Panc1 (cell line): Measurements from ENCODE around the gene SLC37A4. TPM values are rescaled to one million over a fixed set of nuclear protein-coding genes. Genes with fewer than 3 reads are reported as not detected.
"Not testable (repeated sequence)": the region's sequence is repeated elsewhere in the genome, so short reads cannot be mapped to it uniquely, and the experiment has no call there.

Experiments used
- ATAC-seq: fragments of 200-7000 bp; cut with Tn5 transposase; 2 replicates; pipeline ENCODE4 v1.9.1; 2020; ENCODE audit warnings: mild to moderate bottlenecking, moderate library complexity
- BruUV-seq: library from RNA; stranded (reverse); fragments of 400-500 nt; replicated peaks from 2 replicates; lab custom pipeline; 2021; lab: Mats Ljungman, UMichigan
- CTCF ChIA-PET: fragments of 300-600 bp; sonication (Branson Sonifier 250); formaldehyde crosslinking; loops from one replicate; lab custom pipeline; 2022; ENCODE audit warnings: antibody characterized with exemption; lab: Charles Lee
- POLR2A ChIA-PET: fragments of 300-600 bp; sonication (Branson Sonifier 250); formaldehyde crosslinking; loops from one replicate; lab custom pipeline; 2022; ENCODE audit warnings: antibody characterized with exemption; lab: Charles Lee
- DNase-seq: peaks from one replicate; pipeline ENCODE4 v3.0.0-alpha.2; 2010; ENCODE audit warnings: low read depth, low spot score
- H3K27ac ChIP-seq: 2 replicates; pipeline ENCODE4 v1.5.1; 2011; ENCODE audit warnings: mild to moderate bottlenecking, low read length, inconsistent platforms
- H3K27me3 ChIP-seq: fragments of 200-500 bp; sonication (Bioruptor generic); 2 replicates; pipeline ENCODE4 v1.6.0; 2014; ENCODE audit warnings: low read length, inconsistent platforms; ENCODE audit not compliant: control insufficient read depth, insufficient read depth
- H3K36me3 ChIP-seq: fragments of 200-500 bp; sonication (Bioruptor generic); 2 replicates; pipeline ENCODE4 v1.5.1; 2014; ENCODE audit warnings: inconsistent platforms, mild to moderate bottlenecking, low read length, moderate library complexity; ENCODE audit not compliant: control insufficient read depth, insufficient read depth
- H3K4me1 ChIP-seq: 2 replicates; pipeline ENCODE4 v1.5.1; 2011; ENCODE audit warnings: inconsistent platforms, mild to moderate bottlenecking, low read length, moderate library complexity; ENCODE audit not compliant: control insufficient read depth, insufficient read depth
- H3K4me3 ChIP-seq, 2 experiments: 2 replicates each; pipeline ENCODE4 v1.5.1; 2011 to 2012; ENCODE audit warnings: low read depth in 2 of 2, low read length in 2 of 2, mild to moderate bottlenecking in 2 of 2, inconsistent platforms in 1 of 2, moderate library complexity in 1 of 2
- H3K9me3 ChIP-seq: fragments of 200-500 bp; sonication (Bioruptor generic); 2 replicates; pipeline ENCODE4 v1.5.1; 2014; ENCODE audit warnings: low read depth, mild to moderate bottlenecking, inconsistent platforms, low read length, moderate library complexity; ENCODE audit not compliant: control insufficient read depth, insufficient read depth
- POLR2AphosphoS5 ChIP-seq: IDR thresholded peaks from 2 replicates; pipeline ENCODE4 v1.6.1; 2012; ENCODE audit warnings: mild to moderate bottlenecking, low read depth, low read length, moderate library complexity
- SIN3A ChIP-seq: IDR thresholded peaks from 2 replicates; pipeline ENCODE4 v1.6.1; 2012; ENCODE audit warnings: low read depth, mild to moderate bottlenecking, low read length, moderate library complexity, borderline replicate concordance; ENCODE audit not compliant: insufficient read depth
- TCF7L2 ChIP-seq: IDR thresholded peaks from 2 replicates; pipeline ENCODE4 v1.6.1; 2011; ENCODE audit warnings: mild to moderate bottlenecking, low read depth, low read length, inconsistent platforms
- in situ Hi-C: cut with HindIII; loops from 2 replicates; pipeline ENCODE4 v1.10.0; 2016; ENCODE audit warnings: low sequenced_read_pairs, low pct_unique_long_range_greater_than_20kb
- intact Hi-C: fragments of 100-400 bp; cut with micrococcal nuclease; formaldehyde crosslinking; loops from one replicate; pipeline ENCODE4 v1.10.0; 2022; ENCODE audit not compliant: unreplicated experiment
- total RNA-seq: library from RNA; stranded (reverse); gene quantifications from one replicate; pipeline ENCODE4 v1.2.1, GENCODE V29; 2021; ENCODE audit not compliant: unreplicated experiment
- TF ChIP-seq, protein P1 (sequence below): fragments of 450-650 bp; IDR thresholded peaks from 2 replicates; pipeline ENCODE4 v1.5.1; 2017; ENCODE audit warnings: mild to moderate bottlenecking
- TF ChIP-seq, protein P2 (sequence below), 2 experiments: IDR thresholded peaks; 2 replicates each; pipeline ENCODE4 v1.6.1; 2011 to 2012; ENCODE audit warnings: low read depth in 2 of 2, control low read depth in 1 of 2, low read length in 1 of 2, mild to moderate bottlenecking in 1 of 2, moderate library complexity in 1 of 2; ENCODE audit not compliant: insufficient read depth in 1 of 2

Gene SLC37A4
- total RNA-seq, 1 experiment from 2014 or later, result 33.2 TPM

DNA sequence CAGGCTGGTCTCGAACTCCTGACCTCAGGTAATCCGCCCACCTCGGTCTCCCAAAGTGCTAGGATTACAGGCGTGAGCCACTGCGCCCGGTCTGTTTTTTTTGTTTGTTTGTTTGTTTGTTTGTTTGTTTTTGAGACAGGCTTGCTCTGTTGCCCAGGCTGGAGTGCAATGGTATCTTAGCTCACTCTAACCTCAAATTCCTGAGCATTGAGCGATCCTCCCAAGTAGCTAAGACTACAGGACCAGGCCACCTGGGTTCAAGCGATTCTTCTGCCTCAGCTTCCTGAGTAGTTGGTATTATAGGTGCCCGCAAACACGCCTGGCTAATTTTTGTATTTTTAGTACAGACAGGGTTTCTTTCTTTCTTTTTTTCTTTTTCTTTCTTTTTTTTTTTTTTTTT lies 2.7 kb upstream of the SLC37A4 start:
- BruUV-seq, H3K4me3 ChIP-seq, ATAC-seq, H3K36me3 ChIP-seq, H3K9me3 ChIP-seq, H3K27ac ChIP-seq, intact Hi-C loops, in situ Hi-C loops, H3K27me3 ChIP-seq: not testable (repeated sequence)
- ChIA-PET CTCF (interaction anchor here (0.6 to 0.8 kb wide), 7 partner anchors 23 to 1248 kb away, joined by 3 to 9 read pairs (median 5); no protein-coding TSS in a partner anchor), POLR2A (interaction anchor here (0.6 to 0.7 kb wide), 5 partner anchors 12 to 610 kb away, joined by 3 to 10 read pairs (median 8); no protein-coding TSS in a partner anchor)
- peaks cover 13% of the 10 kb centered on the region for H3K4me1 ChIP-seq
- DNase-seq, result peak; percentile 56

DNA sequence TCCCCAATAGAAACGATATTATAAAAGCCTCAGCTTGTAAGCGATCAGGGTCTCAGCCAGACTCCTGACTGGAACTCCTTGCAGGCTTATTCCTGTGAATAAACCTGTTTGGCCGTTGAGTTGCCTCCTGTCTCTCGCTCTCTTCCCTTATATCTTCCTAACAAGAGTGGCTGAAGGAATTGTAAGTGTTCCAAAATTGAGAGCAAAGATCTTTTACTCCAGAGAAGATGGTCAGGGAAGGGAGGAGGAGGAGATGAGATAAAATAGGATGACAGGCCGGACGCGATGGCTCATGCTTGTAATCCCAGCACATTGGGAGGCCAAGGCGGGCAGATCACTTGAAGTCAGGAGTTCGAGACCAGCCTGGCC lies 1.2 kb upstream of the SLC37A4 start:
- no peaks in the 10 kb centered on the region for H3K27me3 ChIP-seq
- H3K27ac ChIP-seq, result peak overlapping the region; percentile 14; the same call in 1 of the 2 replicates
- DNase-seq (no peak), ATAC-seq (no peak)
- no peak overlapping the region for H3K4me3 ChIP-seq
- CTCF ChIA-PET, result interaction anchor here (0.5 kb wide), 1 partner anchor 307 kb away, joined by 6 read pairs; no protein-coding TSS in a partner anchor
- in situ Hi-C loops (no loop called here), intact Hi-C loops (no loop called here)
- BruUV-seq, result no TSS peak
- TF ChIP-seq POLR2AphosphoS5, result no peak
- TF ChIP-seq TCF7L2, result no peak
- no peak for TF ChIP-seq SIN3A
- TF ChIP-seq, protein P1, sequence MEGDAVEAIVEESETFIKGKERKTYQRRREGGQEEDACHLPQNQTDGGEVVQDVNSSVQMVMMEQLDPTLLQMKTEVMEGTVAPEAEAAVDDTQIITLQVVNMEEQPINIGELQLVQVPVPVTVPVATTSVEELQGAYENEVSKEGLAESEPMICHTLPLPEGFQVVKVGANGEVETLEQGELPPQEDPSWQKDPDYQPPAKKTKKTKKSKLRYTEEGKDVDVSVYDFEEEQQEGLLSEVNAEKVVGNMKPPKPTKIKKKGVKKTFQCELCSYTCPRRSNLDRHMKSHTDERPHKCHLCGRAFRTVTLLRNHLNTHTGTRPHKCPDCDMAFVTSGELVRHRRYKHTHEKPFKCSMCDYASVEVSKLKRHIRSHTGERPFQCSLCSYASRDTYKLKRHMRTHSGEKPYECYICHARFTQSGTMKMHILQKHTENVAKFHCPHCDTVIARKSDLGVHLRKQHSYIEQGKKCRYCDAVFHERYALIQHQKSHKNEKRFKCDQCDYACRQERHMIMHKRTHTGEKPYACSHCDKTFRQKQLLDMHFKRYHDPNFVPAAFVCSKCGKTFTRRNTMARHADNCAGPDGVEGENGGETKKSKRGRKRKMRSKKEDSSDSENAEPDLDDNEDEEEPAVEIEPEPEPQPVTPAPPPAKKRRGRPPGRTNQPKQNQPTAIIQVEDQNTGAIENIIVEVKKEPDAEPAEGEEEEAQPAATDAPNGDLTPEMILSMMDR, result no peak
- no peaks in the 10 kb centered on the region; the same call in 1 of the 2 replicates for H3K36me3 ChIP-seq
- H3K9me3 ChIP-seq, result no peaks in the 10 kb centered on the region
- peaks cover 13% of the 10 kb centered on the region for H3K4me1 ChIP-seq
- POLR2A ChIA-PET, result interaction anchor here (0.5 kb wide), 1 partner anchor 15 kb away, joined by 5 read pairs; no protein-coding TSS in a partner anchor

DNA sequence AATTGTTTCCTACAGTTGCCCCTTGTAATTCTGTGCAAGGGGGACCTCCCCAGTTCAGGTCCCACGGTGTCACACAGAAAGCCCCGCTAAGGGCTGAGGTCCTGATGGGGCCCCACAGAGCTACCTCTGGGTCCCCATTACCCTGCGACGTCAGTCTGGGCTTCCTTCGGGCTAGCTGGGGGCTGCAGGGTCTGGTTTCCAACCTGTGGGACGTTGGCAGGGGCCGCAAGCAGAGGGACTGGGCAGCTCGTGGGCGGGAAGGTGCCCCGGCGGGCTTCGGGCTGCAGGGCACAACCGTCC lies 698 bp downstream of the SLC37A4 start:
- Histone ChIP-seq H3K36me3 (no peaks in the 10 kb centered on the region; the same call in 1 of the 2 replicates), H3K4me3 (peak overlapping the region; percentile 75 to 90), H3K9me3 (no peaks in the 10 kb centered on the region), H3K27ac (peak overlapping the region; percentile 79), H3K27me3 (no peaks in the 10 kb centered on the region), H3K4me1 (peaks cover 13% of the 10 kb centered on the region)
- no TSS peak for BruUV-seq
- ChIA-PET CTCF (interaction anchor here (0.7 kb wide), 1 partner anchor 11 kb away, joined by 4 read pairs; the partner anchor contains the start of gene TRAPPC4), POLR2A (no interaction called here)
- intact Hi-C loops (no loop called here), in situ Hi-C loops (no loop called here)
- DNase-seq, result no peak
- TF ChIP-seq, protein P2, sequence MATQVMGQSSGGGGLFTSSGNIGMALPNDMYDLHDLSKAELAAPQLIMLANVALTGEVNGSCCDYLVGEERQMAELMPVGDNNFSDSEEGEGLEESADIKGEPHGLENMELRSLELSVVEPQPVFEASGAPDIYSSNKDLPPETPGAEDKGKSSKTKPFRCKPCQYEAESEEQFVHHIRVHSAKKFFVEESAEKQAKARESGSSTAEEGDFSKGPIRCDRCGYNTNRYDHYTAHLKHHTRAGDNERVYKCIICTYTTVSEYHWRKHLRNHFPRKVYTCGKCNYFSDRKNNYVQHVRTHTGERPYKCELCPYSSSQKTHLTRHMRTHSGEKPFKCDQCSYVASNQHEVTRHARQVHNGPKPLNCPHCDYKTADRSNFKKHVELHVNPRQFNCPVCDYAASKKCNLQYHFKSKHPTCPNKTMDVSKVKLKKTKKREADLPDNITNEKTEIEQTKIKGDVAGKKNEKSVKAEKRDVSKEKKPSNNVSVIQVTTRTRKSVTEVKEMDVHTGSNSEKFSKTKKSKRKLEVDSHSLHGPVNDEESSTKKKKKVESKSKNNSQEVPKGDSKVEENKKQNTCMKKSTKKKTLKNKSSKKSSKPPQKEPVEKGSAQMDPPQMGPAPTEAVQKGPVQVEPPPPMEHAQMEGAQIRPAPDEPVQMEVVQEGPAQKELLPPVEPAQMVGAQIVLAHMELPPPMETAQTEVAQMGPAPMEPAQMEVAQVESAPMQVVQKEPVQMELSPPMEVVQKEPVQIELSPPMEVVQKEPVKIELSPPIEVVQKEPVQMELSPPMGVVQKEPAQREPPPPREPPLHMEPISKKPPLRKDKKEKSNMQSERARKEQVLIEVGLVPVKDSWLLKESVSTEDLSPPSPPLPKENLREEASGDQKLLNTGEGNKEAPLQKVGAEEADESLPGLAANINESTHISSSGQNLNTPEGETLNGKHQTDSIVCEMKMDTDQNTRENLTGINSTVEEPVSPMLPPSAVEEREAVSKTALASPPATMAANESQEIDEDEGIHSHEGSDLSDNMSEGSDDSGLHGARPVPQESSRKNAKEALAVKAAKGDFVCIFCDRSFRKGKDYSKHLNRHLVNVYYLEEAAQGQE (IDR thresholded peaks at IDR 0.05; ENCODE audit: insufficient read depth in 1 of 2, low read depth in 2 of 2, low read length in 1 of 2), result no peak
- TF ChIP-seq, protein P1, result no peak
- ATAC-seq, result peak; percentile 1; the same call in 1 of the 2 replicates
